HTR-8/SVneo (cell line): ENCODE results near the gene RGS5.
A peak's percentile ranks its signal among the peaks of the same experiment; 100 is the strongest.

Source experiments
- DNase-seq: peaks from one replicate; pipeline ENCODE4 v3.0.0; 2011; ENCODE audit warnings: low spot score, mixed read lengths; ENCODE audit not compliant: insufficient read length
- FAIRE-seq: peaks from 2 replicates; lab custom pipeline; 2011; peaks lifted over from hg19 to GRCh38; lab: Jason Lieb, UNC

The RGS5 gene

DNA sequence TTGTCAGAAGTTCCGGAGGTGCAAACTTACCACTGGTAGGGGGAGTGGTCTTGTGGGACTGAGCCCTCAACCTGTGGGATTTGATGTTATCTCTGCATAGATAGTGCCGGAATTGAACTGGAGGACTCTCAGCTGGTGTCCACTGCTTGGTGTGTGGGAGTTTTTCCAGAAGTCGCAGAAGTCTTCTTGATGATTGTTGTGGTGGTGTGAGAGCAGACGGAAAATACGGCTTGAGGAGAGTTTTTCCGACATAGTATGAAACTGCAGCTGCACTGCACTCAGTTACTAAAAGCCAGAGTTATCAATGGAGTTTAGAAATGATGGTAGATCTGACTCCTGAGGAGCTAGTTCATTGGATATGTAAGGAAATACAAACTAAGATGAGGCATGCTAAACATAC lies 14.9 kb downstream of the RGS5 start:
- FAIRE-seq (no peak), DNase-seq (no peak)

DNA sequence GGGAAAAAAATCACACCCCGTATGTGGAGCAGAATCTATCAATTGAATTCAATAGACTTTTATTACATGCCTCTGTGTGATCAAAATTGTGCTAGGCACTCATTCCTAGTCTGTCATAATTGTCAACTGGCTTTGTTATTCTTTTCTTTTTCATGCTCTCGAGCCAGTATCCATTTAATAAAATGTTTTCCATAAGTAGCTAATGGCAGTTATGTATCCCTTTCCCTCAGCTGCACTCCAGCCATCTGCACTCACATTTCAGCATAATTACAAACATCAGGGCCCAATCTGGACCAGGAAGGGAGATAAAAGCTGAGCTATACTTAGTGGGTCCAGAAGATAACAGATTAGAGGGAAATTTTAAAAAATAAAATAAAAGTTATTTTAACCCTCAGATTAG lies 15.9 kb downstream of the RGS5 start:
- FAIRE-seq (no peak), DNase-seq (no peak)

DNA sequence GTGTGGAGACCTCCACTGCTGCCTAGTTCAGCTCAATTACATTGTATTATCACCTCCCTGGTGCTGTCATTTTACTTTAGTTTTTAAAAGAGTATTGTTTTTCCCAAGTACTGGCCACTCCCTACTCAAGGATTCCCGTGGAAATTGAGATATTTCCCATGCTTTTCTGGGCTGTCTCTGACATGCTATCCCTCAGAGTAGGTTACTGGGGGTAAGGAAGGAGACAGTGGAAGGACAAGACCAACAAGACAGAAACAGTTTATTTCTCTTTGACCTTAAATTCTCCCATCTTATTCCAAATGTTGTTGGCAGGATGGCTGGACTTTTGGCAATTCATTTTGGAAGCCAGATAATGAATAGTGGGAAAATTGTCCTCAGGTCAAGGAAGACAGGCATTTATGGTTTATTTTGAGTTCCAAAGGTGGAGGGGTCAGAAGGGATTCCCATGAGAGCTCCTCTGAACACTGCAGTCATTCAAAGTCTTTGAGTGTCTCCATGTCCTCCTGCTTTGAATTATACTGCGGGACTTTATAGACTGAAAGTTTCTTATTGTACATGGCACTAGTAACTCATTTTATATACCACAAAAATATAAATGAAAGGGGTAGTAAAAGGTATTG lies 20.3 kb downstream of the RGS5 start:
- FAIRE-seq (no peak), DNase-seq (no peak)

DNA sequence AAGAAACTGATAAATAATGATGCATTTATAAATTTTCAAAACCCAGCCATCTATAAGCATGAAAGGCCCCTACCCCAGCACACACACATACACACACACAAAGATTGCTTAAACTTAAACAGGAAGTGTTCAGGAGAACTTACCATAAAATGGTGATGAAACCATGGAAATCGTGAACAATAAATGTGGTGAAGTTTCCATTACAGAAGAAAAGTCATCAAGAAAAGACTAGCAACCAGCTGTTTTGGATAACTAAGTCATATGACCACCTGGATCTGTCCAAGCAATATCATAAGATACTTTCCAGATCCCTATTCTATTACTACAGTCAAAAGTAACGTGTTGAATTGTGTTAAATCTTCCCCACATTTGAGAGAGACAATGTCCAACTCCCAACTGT lies 24.1 kb downstream of the RGS5 start:
- no peak for FAIRE-seq
- DNase-seq: no peak

DNA sequence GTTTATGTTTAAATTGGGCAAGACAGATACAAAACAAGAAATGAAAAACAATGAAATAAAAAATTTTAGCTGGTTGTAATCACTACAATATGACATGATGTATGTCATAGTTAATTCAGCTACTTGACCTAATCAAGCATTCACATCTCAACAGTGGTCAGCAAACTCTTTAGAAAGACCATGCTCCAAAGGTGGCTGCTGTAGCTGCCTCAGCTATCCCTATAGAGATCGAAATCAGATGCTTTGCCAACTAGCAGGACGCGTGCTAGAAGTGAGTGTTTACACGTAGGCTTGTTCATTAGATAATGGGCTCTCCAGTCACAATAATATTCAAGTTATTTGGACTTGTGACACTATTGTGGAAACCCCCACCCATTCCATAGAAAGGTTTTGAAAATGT lies 25.9 kb downstream of the RGS5 start:
- no peak for DNase-seq
- FAIRE-seq: no peak

DNA sequence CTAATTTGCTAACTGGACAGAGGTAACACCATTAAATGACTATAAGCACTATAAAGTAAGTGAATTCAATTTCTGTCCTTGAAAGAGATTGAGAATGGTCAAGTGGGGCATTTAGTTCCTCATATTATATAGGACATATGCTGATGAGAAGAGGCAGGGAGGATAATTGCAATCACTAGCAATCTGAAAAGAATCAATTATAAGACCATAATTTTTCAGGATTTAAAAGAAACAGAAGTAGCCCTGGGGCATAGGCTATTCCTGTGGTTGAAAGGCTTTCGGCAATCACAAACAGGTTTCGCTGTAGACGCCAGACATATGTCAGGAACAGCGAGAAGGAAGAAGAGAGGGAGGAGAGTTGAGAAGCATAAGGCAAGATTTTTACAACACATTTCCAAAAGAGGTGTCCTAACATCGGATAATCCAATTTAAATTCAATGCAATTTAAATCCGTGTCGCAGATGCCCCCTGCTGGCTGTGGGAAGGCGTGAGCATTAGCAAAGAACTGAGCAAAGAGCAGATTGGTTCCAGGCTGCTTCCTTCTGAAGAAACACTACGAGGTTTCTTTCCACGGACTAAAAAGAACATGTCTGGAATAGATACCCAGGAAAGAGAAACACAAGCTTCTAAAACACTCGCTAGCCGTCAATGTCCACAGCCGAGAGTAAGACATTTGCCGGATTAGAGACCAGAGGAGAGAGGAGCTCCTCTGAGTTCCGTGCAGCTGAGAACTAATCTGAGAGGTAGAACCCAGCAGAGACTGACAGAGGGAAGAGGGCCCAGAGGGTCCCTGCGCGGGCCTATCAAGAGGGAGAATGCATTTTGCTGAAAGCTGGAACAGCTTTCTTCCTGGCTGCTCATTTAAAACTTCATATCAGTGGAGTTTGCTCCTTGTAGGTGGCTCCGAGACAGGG lies 27.9 kb downstream of the RGS5 start:
- peak; percentile 38 for FAIRE-seq

DNA sequence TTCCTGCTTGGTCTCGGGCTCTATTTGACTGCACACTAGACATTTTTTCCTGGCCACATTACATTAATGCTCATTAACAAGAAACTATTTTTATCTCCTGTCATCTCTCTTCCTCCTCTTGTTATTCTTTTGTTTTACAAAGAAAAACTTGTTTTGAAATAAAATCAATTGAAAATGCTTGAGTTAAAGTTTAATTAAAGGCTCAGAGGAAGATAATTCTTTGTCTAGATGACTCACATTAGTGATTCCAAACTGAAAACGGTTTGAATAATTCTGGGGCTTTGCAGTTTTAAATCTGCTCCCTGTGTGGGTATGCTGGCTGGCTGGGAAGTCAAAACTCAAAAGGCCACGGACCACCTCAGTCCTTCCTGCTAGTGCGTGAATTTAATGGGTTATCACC lies 29.6 kb downstream of the RGS5 start:
- DNase-seq (no peak), FAIRE-seq (no peak)

More for the DNA sequence above, 27.9 kb downstream of the RGS5 start:
- DNase-seq: peak; percentile 29

DNA sequence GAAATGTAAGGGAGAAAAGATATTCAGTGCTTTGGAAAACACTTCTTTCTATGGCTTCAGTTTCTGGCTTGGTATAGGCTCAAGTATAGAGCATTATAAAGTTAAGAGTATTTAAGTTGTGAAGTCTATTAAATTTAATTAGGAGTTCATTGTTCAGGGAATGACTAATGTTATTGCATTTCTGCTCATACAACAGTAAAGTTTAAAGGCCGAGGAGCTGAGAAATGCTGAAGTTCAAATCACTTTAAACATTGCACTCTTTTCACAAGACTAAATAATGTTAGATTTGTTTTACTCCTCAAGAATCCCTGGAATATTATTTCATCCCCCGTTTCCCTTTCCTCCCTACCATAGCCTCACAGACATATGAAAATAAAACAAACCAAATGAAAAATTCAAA lies 30.1 kb downstream of the RGS5 start:
- no peak for FAIRE-seq
- no peak for DNase-seq

DNA sequence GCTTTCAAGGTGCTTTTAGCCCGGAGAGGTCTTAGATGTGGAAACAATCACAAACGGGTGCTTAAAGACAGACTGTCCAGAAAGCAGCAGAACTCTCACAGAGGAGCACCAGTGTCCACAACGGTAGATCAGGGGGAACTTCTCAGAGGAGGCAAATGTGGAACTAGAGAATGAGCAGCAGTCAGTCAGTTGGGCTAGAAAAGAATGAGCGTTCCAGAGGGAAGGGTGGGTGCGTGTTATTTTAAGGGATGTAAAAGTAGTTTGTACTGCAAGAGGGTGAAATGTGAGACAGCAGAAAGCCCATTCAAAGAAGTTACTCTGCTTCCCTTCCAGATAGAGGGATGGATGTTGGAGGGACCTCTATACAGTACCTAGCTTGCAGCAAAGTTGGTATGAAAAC lies 30.9 kb downstream of the RGS5 start:
- DNase-seq (no peak), FAIRE-seq (no peak)

DNA sequence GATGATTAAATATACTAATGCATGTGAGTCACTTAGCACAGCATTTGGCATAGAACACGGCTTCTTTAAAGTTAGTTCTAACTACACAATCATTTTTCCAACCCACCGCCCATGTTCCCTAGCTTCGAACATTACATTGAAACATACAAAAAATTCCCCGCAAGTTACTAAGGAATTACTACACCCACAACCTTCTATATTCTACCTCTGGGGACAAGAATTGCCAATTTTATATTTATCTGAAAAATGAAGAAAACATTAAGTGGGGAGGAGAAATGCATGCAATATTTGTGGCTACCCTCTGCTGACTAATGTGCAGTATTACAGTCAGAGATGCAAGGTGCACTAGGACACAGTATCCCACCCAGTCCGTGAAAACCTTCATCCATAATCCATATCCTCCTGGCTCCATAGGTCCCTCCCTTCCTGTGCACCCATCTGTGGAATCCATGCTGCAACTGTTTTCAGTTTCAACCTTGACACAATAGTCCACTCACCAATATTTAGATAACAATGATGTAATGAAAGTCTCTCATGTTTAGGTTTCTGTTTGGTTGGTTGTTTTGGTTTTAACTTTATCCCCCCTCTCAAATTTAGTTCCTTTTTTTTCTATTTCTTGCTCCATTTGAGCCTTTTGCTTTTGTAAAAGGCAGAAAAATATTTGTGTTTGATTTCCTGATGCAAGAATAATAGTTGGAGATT lies 31.6 kb downstream of the RGS5 start:
- FAIRE-seq (no peak), DNase-seq (peak; percentile 10)

DNA sequence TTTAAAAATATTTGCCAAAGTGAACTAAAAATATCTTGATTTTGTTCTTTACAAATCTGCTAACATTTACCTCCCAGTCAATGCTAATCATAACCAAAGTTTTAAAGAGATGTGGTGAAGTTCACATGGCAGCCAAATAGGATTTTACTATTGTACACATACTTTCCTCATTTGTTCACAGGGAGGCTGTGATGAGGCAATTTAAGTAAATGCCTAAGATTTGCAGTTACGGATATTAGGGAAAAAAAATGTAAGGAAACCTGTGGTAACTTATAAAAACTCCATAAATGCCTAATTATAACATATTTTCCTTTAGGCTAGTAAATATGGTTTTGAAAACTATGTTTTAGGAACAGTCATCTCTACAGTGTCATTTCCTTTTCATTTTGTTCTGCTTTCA lies 32.4 kb downstream of the RGS5 start:
- DNase-seq: no peak
- FAIRE-seq: no peak

DNA sequence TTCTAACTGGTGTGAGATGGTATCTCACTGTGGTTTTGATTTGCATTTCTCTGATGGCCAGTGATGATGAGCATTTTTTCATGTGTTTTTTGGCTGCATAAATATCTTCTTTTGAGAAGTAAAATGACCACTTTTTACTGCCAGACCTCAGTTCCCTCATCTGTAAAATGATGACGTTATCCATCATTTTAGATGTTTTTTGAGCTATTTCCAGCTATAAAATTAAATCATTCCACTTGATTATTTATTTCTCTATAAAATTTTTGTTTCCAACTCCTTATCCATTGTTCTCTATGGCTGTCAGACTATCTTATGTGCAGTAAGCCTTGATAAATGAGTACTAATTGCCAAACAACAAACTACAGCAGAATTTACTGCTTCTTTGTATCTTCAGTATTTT lies 33.2 kb downstream of the RGS5 start:
- DNase-seq (no peak), FAIRE-seq (no peak)

DNA sequence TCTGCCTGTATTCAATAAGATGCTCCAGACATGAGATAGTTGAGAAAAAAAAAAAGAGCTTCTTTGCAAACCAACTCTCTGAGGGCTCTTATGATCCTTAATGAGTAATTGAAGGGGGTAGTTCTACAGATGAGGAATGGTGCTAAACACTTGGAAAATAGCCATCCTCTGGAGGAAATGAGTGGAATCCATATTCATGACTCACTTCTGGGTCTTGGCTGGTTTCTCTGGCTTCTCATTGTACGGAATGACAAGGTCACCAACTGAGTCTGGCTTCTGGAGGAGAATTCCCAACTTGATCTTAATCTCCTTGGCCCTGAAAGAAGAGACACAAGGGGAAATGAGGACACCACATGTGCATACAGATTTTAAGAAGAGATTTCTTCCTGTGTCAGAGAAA lies 34.7 kb downstream of the RGS5 start:
- peak; percentile 55 for DNase-seq
- FAIRE-seq: no peak

DNA sequence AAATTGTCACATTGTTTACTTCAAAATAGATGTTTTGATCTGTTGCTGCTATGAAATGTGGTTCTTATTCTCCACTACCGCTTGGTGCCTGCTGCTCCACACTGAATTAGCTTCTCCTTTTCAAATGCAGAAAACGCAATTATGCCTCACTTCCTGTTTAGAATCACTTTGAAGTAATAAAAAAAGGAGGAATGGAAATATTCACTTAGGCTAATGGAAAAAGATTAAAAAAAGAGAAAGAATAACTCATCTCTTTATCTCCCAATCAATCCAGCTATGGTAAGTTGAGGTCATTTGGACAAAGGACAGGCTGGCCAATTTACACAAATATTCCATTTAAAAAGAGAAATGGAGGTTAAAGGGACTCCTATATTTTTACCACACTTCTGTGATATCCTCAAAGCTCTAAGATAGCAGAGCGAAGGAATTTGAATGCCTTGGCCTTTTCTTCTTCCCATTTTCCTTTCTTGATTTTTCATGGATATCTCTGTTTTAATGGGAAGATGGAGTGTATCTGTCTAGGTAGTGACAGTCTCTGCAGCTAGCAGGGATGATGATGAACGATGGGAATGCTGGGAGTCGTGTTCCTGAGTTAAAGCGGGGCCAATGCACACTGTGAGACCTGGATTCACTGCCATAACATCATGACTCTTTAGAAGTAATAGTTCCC lies 35.7 kb downstream of the RGS5 start:
- FAIRE-seq: no peak

DNA sequence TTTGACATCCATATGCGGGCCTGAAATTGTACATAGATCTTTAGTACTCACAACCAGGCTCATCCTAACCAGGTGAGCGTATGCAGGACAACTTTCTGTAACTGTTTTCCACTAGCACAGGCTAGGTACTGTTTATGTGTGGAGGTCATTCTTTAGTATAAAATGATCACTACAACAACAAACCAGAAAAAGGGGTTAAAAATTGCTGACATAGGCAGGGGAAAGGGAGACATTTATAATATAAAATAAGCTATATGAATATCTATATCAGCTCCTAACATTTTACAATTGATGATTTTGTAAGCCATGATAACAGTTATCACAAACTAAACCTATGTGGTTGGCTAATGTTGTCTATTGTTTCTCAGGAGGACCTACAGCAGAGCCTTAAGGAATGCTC lies 37.6 kb downstream of the RGS5 start:
- no peak for FAIRE-seq
- no peak for DNase-seq

More for the DNA sequence above, 35.7 kb downstream of the RGS5 start:
- DNase-seq: no peak

DNA sequence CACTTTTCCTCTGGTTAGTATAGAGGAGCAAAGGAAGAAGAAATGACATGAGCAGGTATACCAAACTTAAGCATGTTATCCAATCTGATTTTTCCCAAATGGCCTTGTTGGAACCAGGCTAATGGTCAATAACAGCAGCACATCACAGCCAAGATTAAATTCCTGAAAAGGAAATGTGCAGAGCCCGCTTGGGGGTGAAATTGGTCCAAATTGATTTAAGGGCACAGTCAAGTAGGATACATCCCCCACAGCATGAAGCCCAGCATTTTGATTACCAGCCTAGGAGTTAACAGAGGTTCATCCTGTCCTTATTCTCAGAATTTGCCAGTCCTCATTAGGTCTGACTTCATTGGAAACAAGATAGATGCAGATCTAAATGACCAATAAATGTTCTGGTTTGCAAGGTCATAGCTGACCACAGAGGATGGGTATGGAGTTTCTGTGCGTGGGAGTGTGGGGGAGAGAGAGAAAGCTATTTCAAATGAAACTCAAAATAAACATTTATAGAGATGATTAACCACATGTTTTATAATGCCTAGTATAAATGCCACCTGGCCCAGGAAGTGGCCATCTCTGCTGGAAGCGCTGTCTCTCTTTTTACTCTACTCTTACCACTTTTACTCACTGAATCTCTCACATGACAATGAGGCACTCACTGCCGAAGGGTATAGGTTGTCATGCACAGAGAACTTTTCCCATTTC lies 38.7 kb downstream of the RGS5 start:
- FAIRE-seq: peak; percentile 28
- peak; percentile 9 for DNase-seq

DNA sequence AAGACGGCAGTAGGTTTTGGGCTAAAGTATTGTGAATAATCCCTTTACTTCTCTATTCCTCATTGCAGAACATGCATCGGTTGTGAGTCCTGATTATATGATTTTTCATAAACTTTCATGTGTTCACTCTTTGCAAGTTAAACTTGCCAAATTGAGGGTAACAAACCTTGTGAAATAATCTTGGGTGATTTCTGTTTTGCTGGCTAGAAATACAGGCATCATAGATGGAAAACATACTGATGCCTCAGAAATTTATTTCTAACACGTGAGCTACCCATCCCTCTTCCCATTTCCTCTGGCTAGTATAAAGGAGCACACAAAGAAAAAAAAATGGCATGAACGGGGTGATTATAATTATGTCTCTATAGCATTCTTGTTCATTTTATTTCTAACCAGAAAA lies 39.6 kb downstream of the RGS5 start:
- DNase-seq (no peak), FAIRE-seq (no peak)

DNA sequence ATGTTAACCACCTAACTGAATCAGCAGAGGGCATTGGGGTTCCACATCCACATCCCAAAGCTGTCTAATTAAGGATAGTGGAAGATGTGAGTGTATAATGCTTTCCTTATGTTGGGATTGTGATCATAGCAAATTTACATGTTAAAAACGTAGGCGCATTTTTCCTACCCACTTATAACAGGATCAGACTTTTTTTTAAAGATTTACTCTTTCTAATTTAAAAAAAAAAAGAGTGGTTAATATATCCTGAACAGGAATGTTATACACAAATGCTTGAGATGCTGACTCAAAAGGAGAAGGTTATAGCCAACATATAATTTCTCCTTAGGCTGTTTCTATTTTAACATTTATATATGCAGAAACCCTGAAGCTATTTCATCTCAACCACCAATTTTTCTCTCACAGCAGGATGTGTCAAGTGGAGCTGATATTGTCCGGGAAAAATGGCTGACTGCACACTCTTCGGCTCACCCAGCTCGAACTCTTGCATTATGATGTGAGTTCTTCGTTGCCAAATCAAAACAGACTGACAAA lies 40.3 kb downstream of the RGS5 start:
- DNase-seq: no peak
- FAIRE-seq: no peak

DNA sequence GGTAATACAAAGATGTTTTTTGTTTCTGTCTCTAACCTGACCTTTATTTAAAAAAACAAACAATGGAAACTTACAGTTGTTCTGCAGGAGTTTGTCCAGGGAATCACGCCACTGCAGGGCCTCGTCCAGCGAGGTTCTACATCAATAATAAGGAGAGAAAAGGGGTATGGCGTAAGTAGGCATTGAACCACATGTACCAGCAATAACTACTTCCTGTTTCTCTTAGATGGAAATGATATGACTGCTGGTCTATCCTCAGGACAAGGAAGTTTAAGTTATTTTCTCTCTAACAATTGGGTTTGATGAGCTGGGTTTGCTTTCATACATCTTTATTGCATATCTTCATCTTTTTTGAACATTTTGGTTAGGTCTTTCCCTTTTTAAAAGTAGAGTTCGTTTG lies 40.9 kb downstream of the RGS5 start:
- DNase-seq (no peak), FAIRE-seq (no peak)

DNA sequence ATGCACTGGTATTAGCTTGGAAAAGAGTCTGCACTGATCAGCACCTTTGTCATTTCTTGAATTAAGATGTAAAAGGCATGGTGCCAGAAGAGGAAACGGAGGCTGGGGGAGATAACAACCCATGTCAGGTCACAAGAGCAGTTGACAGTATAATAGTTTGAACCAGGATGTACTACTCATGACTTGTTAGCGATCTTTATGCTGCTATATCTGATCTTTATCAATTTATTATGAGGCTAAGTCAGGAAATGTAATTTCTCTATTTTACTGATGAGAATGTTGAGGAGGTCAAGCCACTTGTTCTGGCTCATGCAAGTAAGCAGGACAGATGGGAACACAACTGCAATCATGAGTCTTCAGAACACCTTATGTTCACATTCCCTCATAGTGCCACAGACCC lies 41.4 kb downstream of the RGS5 start:
- FAIRE-seq (no peak), DNase-seq (no peak)
